Panc1 (cell line): ENCODE data around the gene SDF4. TPM values are rescaled to one million over a fixed set of nuclear protein-coding genes. Genes with fewer than 3 reads are reported as not detected.

Experiments
- ATAC-seq: fragments of 200-7000 bp; cut with Tn5 transposase; 2 replicates; pipeline ENCODE4 v1.9.1; 2020; ENCODE audit warnings: mild to moderate bottlenecking, moderate library complexity
- BruUV-seq: library from RNA; stranded (reverse); fragments of 400-500 nt; replicated peaks from 2 replicates; lab custom pipeline; 2021; lab: Mats Ljungman, UMichigan
- CTCF ChIA-PET: fragments of 300-600 bp; sonication (Branson Sonifier 250); formaldehyde crosslinking; loops from one replicate; lab custom pipeline; 2022; ENCODE audit warnings: antibody characterized with exemption; lab: Charles Lee
- POLR2A ChIA-PET: fragments of 300-600 bp; sonication (Branson Sonifier 250); formaldehyde crosslinking; loops from one replicate; lab custom pipeline; 2022; ENCODE audit warnings: antibody characterized with exemption; lab: Charles Lee
- DNase-seq: peaks from one replicate; pipeline ENCODE4 v3.0.0-alpha.2; 2010; ENCODE audit warnings: low read depth, low spot score
- H3K27ac ChIP-seq: 2 replicates; pipeline ENCODE4 v1.5.1; 2011; ENCODE audit warnings: mild to moderate bottlenecking, low read length, inconsistent platforms
- H3K27me3 ChIP-seq: fragments of 200-500 bp; sonication (Bioruptor generic); 2 replicates; pipeline ENCODE4 v1.6.0; 2014; ENCODE audit warnings: low read length, inconsistent platforms; ENCODE audit not compliant: control insufficient read depth, insufficient read depth
- H3K36me3 ChIP-seq: fragments of 200-500 bp; sonication (Bioruptor generic); 2 replicates; pipeline ENCODE4 v1.5.1; 2014; ENCODE audit warnings: inconsistent platforms, mild to moderate bottlenecking, low read length, moderate library complexity; ENCODE audit not compliant: control insufficient read depth, insufficient read depth
- H3K4me1 ChIP-seq: 2 replicates; pipeline ENCODE4 v1.5.1; 2011; ENCODE audit warnings: inconsistent platforms, mild to moderate bottlenecking, low read length, moderate library complexity; ENCODE audit not compliant: control insufficient read depth, insufficient read depth
- H3K4me3 ChIP-seq, 2 experiments: 2 replicates each; pipeline ENCODE4 v1.5.1; 2011 to 2012; ENCODE audit warnings: low read depth in 2 of 2, low read length in 2 of 2, mild to moderate bottlenecking in 2 of 2, inconsistent platforms in 1 of 2, moderate library complexity in 1 of 2
- H3K9me3 ChIP-seq: fragments of 200-500 bp; sonication (Bioruptor generic); 2 replicates; pipeline ENCODE4 v1.5.1; 2014; ENCODE audit warnings: low read depth, mild to moderate bottlenecking, inconsistent platforms, low read length, moderate library complexity; ENCODE audit not compliant: control insufficient read depth, insufficient read depth
- CTCF ChIP-seq: fragments of 450-650 bp; IDR thresholded peaks from 2 replicates; pipeline ENCODE4 v1.5.1; 2017; ENCODE audit warnings: mild to moderate bottlenecking
- POLR2AphosphoS5 ChIP-seq: IDR thresholded peaks from 2 replicates; pipeline ENCODE4 v1.6.1; 2012; ENCODE audit warnings: mild to moderate bottlenecking, low read depth, low read length, moderate library complexity
- REST ChIP-seq, 2 experiments: IDR thresholded peaks; 2 replicates each; pipeline ENCODE4 v1.6.1; 2011 to 2012; ENCODE audit warnings: low read depth in 2 of 2, control low read depth in 1 of 2, low read length in 1 of 2, mild to moderate bottlenecking in 1 of 2, moderate library complexity in 1 of 2; ENCODE audit not compliant: insufficient read depth in 1 of 2
- SIN3A ChIP-seq: IDR thresholded peaks from 2 replicates; pipeline ENCODE4 v1.6.1; 2012; ENCODE audit warnings: low read depth, mild to moderate bottlenecking, low read length, moderate library complexity, borderline replicate concordance; ENCODE audit not compliant: insufficient read depth
- TCF7L2 ChIP-seq: IDR thresholded peaks from 2 replicates; pipeline ENCODE4 v1.6.1; 2011; ENCODE audit warnings: mild to moderate bottlenecking, low read depth, low read length, inconsistent platforms
- in situ Hi-C: cut with HindIII; loops from 2 replicates; pipeline ENCODE4 v1.10.0; 2016; ENCODE audit warnings: low sequenced_read_pairs, low pct_unique_long_range_greater_than_20kb
- intact Hi-C: fragments of 100-400 bp; cut with micrococcal nuclease; formaldehyde crosslinking; loops from one replicate; pipeline ENCODE4 v1.10.0; 2022; ENCODE audit not compliant: unreplicated experiment
- total RNA-seq: library from RNA; stranded (reverse); gene quantifications from one replicate; pipeline ENCODE4 v1.2.1, GENCODE V29; 2021; ENCODE audit not compliant: unreplicated experiment

The SDF4 gene
- total RNA-seq, 1 experiment from 2014 or later: 335 TPM

- DNase-seq: no peak
Observed at GRCh38 chr1:1239614-1240347, 8.0 kb upstream of the SDF4 start.

GRCh38 chr1:1239227-1239613 is 7.4 kb upstream of the SDF4 start:
- intact Hi-C loops: no loop called here
- TF ChIP-seq SIN3A (no peak), CTCF (no peak; the same call in 1 of the 2 replicates), REST (IDR thresholded peaks at IDR 0.05; ENCODE audit: insufficient read depth in 1 of 2, low read depth in 2 of 2, low read length in 1 of 2) (no peak), TCF7L2 (no peak), POLR2AphosphoS5 (no peak)
- POLR2A ChIA-PET: no interaction called here
- H3K27me3 ChIP-seq: no peaks in the 10 kb centered on the region
- no TSS peak for BruUV-seq
- peaks cover 73% of the 10 kb centered on the region for H3K4me1 ChIP-seq
- in situ Hi-C loops: no loop called here
- H3K9me3 ChIP-seq: no peaks in the 10 kb centered on the region
- DNase-seq: no peak
- H3K36me3 ChIP-seq: no peaks in the 10 kb centered on the region
- H3K4me3 ChIP-seq: no peak overlapping the region
- ATAC-seq: no peak
- CTCF ChIA-PET: no interaction called here
- peak overlapping the region; percentile 82 for H3K27ac ChIP-seq

More at GRCh38 chr1:1239614-1240347, 8.0 kb upstream of the SDF4 start:
- Histone ChIP-seq H3K27ac (peak overlapping the region; percentile 82), H3K36me3 (no peaks in the 10 kb centered on the region), H3K27me3 (no peaks in the 10 kb centered on the region), H3K4me1 (peaks cover 73% of the 10 kb centered on the region), H3K4me3 (peak overlapping the region; percentile 11 to 16; a peak in 2 of 4 replicates), H3K9me3 (no peaks in the 10 kb centered on the region)
- BruUV-seq: no TSS peak
- in situ Hi-C loops: no loop called here
- CTCF ChIA-PET: no interaction called here
- peak; percentile 10 for ATAC-seq
- intact Hi-C loops: no loop called here
- POLR2A ChIA-PET: no interaction called here
- TF ChIP-seq CTCF (no peak), POLR2AphosphoS5 (no peak), REST (IDR thresholded peaks at IDR 0.05; ENCODE audit: insufficient read depth in 1 of 2, low read depth in 2 of 2, low read length in 1 of 2) (no peak), TCF7L2 (no peak), SIN3A (no peak)
